ENCODE data around the gene LRRC3. TPM values are rescaled to one million over a fixed set of nuclear protein-coding genes. Genes with fewer than 3 reads are reported as not detected.
A peak's percentile ranks its signal among the peaks of the same experiment; 100 is the strongest.

The LRRC3 gene
- total RNA-seq, 1 donor from 2014 or later, result 3.8 TPM

GRCh38 chr21:44456915-44457736 is 1.8 kb downstream of the LRRC3 start:
- no peak for DNase-seq (ENCODE audit: low spot score)

GRCh38 chr21:44458971-44459711 is 3.8 kb downstream of the LRRC3 start:
- no peak for DNase-seq (ENCODE audit: low spot score)

DNA sequence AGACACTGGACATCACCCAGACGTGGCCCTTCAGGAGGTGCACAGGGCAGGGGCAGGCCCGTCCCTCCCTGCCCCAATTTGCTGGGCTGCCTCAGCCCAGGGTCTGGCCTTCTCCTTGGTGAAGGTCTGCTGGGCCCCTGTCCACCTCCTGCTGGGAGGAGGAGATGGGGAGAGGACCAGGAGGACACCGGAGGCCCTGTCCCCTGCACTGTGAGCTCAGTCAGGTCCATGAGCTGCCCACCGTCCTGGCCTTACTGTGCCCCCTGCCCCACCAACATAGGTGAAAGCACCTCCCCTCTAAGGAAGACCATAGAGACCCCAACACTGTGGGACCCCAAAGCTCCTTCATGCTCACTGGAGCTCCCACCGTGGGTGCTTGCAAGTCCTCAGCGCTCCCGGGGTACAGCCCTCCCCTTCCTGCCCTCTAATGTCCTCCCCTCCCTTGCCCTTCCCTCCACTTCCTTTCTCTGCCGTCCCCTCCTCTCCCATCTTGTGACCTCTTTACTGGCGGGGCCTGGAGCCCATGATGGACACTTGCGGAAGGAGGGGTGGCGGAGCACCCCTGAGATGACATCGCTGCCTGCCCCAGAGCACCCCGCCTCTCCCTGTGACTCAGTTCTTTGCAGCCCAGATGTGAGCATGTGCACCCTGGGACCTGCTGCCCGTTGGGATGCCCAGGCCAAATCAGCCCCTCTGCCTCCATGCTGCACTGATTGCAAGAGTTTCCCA is 4.6 kb downstream of the LRRC3 start:
- DNase-seq (ENCODE audit: low spot score), result no peak

GRCh38 chr21:44460441-44460755 is 5.1 kb downstream of the LRRC3 start:
- DNase-seq (ENCODE audit: low spot score), result no peak

GRCh38 chr21:44461005-44461404 is 5.7 kb downstream of the LRRC3 start:
- no peak for DNase-seq (ENCODE audit: low spot score)

DNA sequence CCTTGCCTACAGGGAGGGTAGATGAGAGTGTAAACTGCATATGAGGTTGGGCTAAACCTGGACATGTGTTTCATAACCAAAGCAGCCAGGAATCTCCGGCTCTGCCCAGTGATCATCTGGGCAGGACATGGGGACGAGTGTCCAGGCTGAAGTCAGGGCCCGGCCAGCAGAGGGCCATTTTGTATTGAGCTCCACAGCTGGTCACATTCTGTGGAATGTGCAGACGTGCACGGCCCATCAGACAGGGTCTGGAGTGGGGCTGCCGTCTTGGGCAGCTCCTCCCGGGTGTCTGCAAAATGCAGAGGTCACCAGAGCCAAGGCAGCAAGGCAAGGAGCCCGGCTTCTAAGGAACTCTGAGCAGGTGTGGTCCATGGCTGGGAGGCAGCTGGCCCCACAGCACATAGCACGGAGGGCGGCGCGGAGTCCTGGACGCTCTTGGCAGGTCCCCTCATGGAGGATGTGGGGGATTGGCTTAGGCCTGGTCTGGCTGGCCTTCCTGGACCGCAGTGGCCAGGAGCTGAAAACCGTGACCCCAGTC is 6.2 kb downstream of the LRRC3 start:
- DNase-seq (ENCODE audit: low spot score), result no peak

- DNase-seq (ENCODE audit: low spot score), result peak; percentile 76
Observed at GRCh38 chr21:44462086-44462833, 7.0 kb downstream of the LRRC3 start.

DNA sequence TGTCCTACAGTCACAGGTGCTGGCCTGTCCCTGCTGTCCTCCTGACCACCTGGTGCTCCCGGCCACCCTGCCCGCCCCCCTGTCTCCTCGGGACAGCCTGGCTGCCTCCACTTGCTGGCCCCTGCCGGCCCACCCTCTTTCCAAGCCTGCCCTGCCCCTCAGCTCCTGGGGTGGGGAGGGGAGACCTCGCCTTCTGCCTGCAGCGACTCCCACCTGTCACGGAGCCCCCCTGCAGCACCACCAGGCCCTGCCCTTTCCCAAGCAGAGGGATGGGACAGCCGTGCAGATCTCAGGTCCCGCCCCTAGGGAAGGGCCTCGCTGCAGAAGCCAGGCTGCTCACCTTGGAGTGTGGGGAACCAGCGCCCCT is 7.5 kb downstream of the LRRC3 start:
- no peak for DNase-seq (ENCODE audit: low spot score)

- peak; percentile 77 for DNase-seq (ENCODE audit: low spot score)
Observed at GRCh38 chr21:44463724-44464123, 8.4 kb downstream of the LRRC3 start.

DNA sequence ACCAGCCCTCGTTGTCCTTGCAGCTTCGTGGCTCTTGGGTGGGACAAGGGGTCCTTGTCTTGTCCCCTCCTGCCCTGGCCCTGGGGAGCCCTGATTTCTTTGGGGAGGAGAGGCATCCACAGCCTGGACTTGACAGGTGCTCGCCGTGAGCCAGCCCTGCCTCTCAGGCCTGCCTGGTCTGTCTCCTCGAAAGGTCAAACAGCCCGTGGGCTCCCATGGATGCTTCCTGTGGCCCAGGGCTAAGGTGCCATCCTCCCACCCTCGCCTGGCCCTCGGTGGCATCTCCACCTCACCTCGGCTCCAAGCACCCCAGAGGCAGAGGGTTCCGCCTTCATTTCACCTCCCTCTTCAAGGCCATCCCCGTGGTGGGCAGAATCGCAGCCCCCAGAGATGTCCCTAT is 9.0 kb downstream of the LRRC3 start:
- peak; percentile 55 for DNase-seq (ENCODE audit: low spot score)

DNA sequence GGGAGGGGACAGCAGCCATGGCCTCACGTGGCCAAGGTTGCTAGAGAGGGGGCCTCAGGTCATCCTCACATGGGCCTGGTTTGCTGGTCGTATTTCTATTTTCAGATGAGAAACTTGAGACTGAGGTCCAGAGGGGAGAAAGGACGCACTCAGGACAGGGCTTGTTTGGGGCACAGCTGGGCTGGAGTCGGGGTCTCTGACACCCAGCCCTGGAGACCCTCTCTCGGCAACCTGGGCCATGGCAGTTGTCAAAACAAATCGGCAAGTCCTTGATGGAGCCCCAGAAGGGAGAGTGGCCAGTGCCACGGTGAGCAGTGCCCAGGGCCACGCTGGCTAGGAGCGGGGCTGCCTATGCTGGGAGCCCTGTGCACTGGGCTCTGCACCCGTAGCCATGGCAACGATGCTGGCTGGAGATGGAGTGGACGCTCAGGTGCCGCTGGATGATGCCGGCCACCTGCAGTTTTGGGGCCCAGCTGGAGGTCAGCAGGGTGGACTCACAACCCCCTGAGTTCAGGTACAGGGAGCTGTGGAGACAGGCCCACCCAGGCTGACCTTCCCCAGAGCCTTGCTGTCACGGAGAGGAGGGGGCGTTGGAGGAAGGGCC is 11.1 kb downstream of the LRRC3 start:
- DNase-seq (ENCODE audit: low spot score), result peak; percentile 77

- DNase-seq (ENCODE audit: low spot score), result peak; percentile 85
Observed at GRCh38 chr21:44466996-44467858, 11.9 kb downstream of the LRRC3 start.

- DNase-seq (ENCODE audit: low spot score), result peak; percentile 87
Observed at GRCh38 chr21:44467859-44468195, 12.5 kb downstream of the LRRC3 start.

GRCh38 chr21:44471341-44471740 is 16.0 kb downstream of the LRRC3 start:
- no peak for DNase-seq (ENCODE audit: low spot score)

DNA sequence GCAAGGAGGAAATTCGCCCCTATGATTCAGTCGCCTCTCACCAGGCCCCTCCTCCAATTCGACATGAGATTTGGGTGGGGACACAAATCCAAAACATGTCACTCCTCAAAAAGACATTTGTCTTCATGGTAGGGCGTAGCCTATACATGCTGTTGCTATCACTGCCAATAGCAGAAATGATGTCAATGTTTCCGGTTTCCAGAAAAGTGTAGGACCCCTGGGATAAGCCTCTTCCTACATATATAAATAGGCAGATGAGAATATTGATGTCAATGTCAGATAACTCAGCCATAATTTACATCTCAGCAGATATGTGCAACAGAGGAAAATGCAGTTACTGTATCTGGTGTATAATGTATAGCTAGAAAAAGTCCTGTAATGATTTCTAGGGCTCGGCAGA is 16.7 kb downstream of the LRRC3 start:
- DNase-seq (ENCODE audit: low spot score), result no peak

GRCh38 chr21:44473915-44474555 is 18.7 kb downstream of the LRRC3 start:
- DNase-seq (ENCODE audit: low spot score), result no peak

DNA sequence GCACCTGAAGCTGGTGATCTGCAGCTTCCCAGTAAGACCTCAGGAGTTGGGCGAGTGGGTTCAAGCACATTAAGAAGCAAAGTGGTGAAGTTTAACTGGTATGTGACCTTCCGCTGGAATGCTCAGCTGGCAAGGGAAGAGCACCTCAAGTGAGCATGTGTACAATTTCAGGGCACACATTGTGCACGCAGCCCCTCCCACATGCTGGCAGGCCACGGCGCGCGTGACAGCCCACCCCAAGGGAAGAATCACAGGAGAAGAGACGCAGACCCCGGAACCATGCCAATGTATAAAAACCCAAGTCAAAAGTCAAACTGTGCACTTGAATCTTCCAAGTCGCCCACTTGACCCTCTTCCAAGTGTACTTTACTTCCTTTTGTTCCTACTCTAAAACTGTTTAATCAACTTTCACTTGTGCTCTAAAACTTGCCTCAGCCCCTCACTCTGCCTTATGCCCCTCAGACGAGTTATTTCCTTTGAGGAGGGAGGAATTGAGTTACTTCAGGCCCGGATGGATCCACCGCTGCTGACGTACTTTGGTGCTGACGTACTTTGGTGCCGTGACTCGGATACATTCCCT is 20.0 kb downstream of the LRRC3 start:
- DNase-seq (ENCODE audit: low spot score), result no peak

GRCh38 chr21:44477131-44477530 is 21.8 kb downstream of the LRRC3 start:
- DNase-seq (ENCODE audit: low spot score), result peak; percentile 45

- peak; percentile 72 for DNase-seq (ENCODE audit: low spot score)
Observed at GRCh38 chr21:44477712-44478111, 22.4 kb downstream of the LRRC3 start.

Measured in mesenteric fat pad (tissue), 1 donor.